ENCODE measurements around the gene TXNDC12.
A peak's percentile ranks its signal among the peaks of the same experiment; 100 is the strongest.
"Not testable (repeated sequence)": the region's sequence is repeated elsewhere in the genome, so short reads cannot be mapped to it uniquely, and the experiment has no call there.

TXNDC12 gene

DNA sequence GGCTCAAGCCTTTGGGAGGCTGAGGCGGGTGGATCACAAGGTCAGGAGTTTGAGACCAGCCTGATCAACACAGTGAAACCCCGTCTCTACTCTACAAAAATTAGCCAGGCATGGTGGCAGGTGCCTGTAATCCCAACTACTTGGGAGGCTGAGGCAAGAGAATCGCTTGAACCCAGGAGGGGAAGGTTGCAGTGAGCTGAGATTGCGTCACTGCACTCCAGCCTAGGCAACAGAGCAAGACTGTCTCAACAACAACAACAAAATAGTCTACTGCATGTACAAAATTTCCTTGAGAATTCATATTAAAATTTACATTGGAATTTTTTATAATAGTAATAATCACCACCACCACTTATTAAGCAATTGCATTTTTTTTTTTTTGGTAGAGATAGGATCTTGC is 5.7 kb downstream of the TXNDC12 start:
- H3K4me1 ChIP-seq (ENCODE audit: control insufficient read depth, insufficient read depth, low read length, unreplicated experiment); H3K36me3 ChIP-seq (ENCODE audit: insufficient read depth, low read length); H2AFZ ChIP-seq (ENCODE audit: low read length, unreplicated experiment); H3K4me3 ChIP-seq (ENCODE audit: low read depth, low read length); H3K27me3 ChIP-seq (ENCODE audit: insufficient read depth, low read length); H3K27ac ChIP-seq (ENCODE audit: low read depth, low read length): not testable (repeated sequence)
- peaks cover 28% of the 10 kb centered on the region for H3K79me2 ChIP-seq (ENCODE audit: control insufficient read depth, insufficient read depth, low read length, unreplicated experiment)

DNA sequence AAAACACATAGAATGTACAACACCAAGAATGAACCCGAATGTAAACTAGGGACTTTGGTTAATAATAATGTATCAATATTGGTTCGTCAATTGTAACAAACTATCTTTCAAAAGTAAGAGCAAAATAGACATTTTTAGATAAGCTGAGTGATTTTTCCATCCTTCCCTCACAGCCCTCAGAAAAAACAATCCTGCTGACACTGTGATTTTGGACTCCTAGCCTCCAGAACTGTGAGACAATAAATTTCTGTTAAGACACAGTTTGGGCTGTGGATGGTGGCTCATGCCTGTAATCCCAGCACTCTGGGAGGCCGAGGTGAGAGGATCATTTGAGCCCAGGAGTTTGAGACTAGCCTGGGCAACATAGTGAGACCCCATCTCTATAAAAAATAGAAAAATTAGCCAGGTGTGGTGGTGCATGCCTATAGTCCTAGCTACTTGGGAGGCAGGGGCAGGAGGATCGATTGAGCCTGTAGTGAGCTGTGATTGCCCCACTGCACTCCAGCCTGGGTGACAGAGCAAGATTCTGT is 9.3 kb downstream of the TXNDC12 start:
- H3K4me1 ChIP-seq (ENCODE audit: control insufficient read depth, insufficient read depth, low read length, unreplicated experiment); H2AFZ ChIP-seq (ENCODE audit: low read length, unreplicated experiment); H3K27ac ChIP-seq (ENCODE audit: low read depth, low read length); H3K4me3 ChIP-seq (ENCODE audit: low read depth, low read length); H3K36me3 ChIP-seq (ENCODE audit: insufficient read depth, low read length); H3K27me3 ChIP-seq (ENCODE audit: insufficient read depth, low read length): not testable (repeated sequence)
- H3K79me2 ChIP-seq (ENCODE audit: control insufficient read depth, insufficient read depth, low read length, unreplicated experiment), result peaks cover 17% of the 10 kb centered on the region

DNA sequence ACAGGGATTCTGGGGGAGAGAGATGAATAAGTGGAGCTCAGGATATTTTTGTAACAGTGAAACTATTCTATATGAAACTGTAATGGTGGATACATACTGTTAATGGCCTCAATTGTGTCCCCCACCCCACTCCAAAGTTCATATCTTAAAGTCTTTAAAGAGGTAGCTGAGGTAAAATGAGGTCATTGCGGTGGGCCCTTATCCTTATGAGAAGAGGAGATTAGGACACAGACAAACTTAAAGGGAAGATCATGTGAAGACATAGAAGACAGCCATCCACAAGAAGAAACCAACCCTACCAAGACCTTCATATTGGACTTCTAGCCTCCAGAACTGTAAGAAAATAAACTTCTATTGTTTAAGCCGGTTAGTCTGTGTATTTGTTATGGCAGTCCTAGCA is 9.8 kb downstream of the TXNDC12 start:
- Histone ChIP-seq H3K27me3 (ENCODE audit: insufficient read depth, low read length) (no peaks in the 10 kb centered on the region), H2AFZ (ENCODE audit: low read length, unreplicated experiment) (no peak overlapping the region), H3K4me1 (ENCODE audit: control insufficient read depth, insufficient read depth, low read length, unreplicated experiment) (no peaks in the 10 kb centered on the region), H3K27ac (ENCODE audit: low read depth, low read length) (no peak overlapping the region), H3K36me3 (ENCODE audit: insufficient read depth, low read length) (no peaks in the 10 kb centered on the region), H3K79me2 (ENCODE audit: control insufficient read depth, insufficient read depth, low read length, unreplicated experiment) (peaks cover 17% of the 10 kb centered on the region), H3K4me3 (ENCODE audit: low read depth, low read length) (no peak overlapping the region)

GRCh38 chr1:52041551-52042185 is 13.3 kb downstream of the TXNDC12 start:
- H2AFZ ChIP-seq (ENCODE audit: low read length, unreplicated experiment), result no peak overlapping the region
- peaks cover 13% of the 10 kb centered on the region for H3K79me2 ChIP-seq (ENCODE audit: control insufficient read depth, insufficient read depth, low read length, unreplicated experiment)
- H3K27ac ChIP-seq (ENCODE audit: low read depth, low read length), result no peak overlapping the region
- H3K4me3 ChIP-seq (ENCODE audit: low read depth, low read length), result no peak overlapping the region
- peaks cover 5% of the 10 kb centered on the region for H3K4me1 ChIP-seq (ENCODE audit: control insufficient read depth, insufficient read depth, low read length, unreplicated experiment)
- H3K36me3 ChIP-seq (ENCODE audit: insufficient read depth, low read length), result no peaks in the 10 kb centered on the region
- no peaks in the 10 kb centered on the region for H3K27me3 ChIP-seq (ENCODE audit: insufficient read depth, low read length)

DNA sequence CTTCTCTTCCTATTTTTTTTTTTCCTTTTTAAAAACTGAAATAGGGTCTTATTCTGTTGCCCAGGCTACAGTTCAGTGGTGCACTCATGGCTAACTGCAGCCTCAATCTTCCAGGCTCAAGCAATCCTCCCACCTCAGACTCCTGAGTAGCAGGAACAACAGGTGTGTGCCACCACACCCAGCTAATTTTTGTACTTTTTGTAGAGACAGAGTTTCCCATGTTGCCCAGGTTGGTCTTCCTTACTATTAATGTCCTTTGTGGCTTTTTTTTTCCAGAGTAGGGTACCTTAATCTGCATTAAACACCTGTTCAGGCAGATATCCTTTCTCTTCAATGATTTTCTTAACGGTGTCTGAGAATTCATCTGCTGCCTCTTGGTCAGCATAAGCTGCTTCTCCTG is 17.1 kb downstream of the TXNDC12 start:
- Histone ChIP-seq H3K27ac (ENCODE audit: low read depth, low read length) (no peak overlapping the region), H3K27me3 (ENCODE audit: insufficient read depth, low read length) (no peaks in the 10 kb centered on the region), H3K36me3 (ENCODE audit: insufficient read depth, low read length) (no peaks in the 10 kb centered on the region), H3K79me2 (ENCODE audit: control insufficient read depth, insufficient read depth, low read length, unreplicated experiment) (peaks cover 3% of the 10 kb centered on the region), H2AFZ (ENCODE audit: low read length, unreplicated experiment) (no peak overlapping the region), H3K4me3 (ENCODE audit: low read depth, low read length) (no peak overlapping the region), H3K4me1 (ENCODE audit: control insufficient read depth, insufficient read depth, low read length, unreplicated experiment) (peaks cover 5% of the 10 kb centered on the region)

DNA sequence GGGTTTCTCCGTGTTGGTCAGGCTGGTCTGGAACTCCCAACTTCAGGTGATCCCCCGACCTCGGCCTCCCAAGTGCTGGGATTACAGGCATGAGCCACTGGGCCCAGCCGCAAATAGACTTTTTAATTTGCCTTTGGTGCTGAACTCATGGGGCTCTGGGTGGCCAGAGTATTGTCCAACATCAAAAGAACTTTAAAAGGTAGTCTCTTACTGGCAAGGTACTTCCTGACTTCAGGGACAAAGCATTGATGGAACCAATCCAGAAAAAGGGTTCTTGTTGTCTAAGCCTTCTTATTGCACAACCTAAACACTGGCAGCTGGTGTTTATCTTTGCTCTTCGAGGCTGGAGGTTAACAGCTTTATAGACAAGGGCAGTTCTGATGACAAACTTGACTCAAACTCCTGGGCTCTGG is 17.6 kb downstream of the TXNDC12 start:
- Histone ChIP-seq H3K79me2 (ENCODE audit: control insufficient read depth, insufficient read depth, low read length, unreplicated experiment) (peaks cover 8% of the 10 kb centered on the region), H3K4me1 (ENCODE audit: control insufficient read depth, insufficient read depth, low read length, unreplicated experiment) (peaks cover 5% of the 10 kb centered on the region), H3K36me3 (ENCODE audit: insufficient read depth, low read length) (no peaks in the 10 kb centered on the region), H2AFZ (ENCODE audit: low read length, unreplicated experiment) (no peak overlapping the region), H3K27me3 (ENCODE audit: insufficient read depth, low read length) (no peaks in the 10 kb centered on the region), H3K4me3 (ENCODE audit: low read depth, low read length) (no peak overlapping the region), H3K27ac (ENCODE audit: low read depth, low read length) (no peak overlapping the region)

- Histone ChIP-seq H3K4me1 (ENCODE audit: control insufficient read depth, insufficient read depth, low read length, unreplicated experiment) (peaks cover 16% of the 10 kb centered on the region), H3K27ac (ENCODE audit: low read depth, low read length) (peak overlapping the region; percentile 85), H3K79me2 (ENCODE audit: control insufficient read depth, insufficient read depth, low read length, unreplicated experiment) (peaks cover 29% of the 10 kb centered on the region), H3K4me3 (ENCODE audit: low read depth, low read length) (peak overlapping the region; percentile 87), H3K27me3 (ENCODE audit: insufficient read depth, low read length) (no peaks in the 10 kb centered on the region), H3K36me3 (ENCODE audit: insufficient read depth, low read length) (0 out of 2 replicates have a peak, but pooled peaks cover 4% of the 10 kb centered on the region), H2AFZ (ENCODE audit: low read length, unreplicated experiment) (peak overlapping the region; percentile 74)
Observed at GRCh38 chr1:52034050-52034384, 21.0 kb downstream of the TXNDC12 start.

DNA sequence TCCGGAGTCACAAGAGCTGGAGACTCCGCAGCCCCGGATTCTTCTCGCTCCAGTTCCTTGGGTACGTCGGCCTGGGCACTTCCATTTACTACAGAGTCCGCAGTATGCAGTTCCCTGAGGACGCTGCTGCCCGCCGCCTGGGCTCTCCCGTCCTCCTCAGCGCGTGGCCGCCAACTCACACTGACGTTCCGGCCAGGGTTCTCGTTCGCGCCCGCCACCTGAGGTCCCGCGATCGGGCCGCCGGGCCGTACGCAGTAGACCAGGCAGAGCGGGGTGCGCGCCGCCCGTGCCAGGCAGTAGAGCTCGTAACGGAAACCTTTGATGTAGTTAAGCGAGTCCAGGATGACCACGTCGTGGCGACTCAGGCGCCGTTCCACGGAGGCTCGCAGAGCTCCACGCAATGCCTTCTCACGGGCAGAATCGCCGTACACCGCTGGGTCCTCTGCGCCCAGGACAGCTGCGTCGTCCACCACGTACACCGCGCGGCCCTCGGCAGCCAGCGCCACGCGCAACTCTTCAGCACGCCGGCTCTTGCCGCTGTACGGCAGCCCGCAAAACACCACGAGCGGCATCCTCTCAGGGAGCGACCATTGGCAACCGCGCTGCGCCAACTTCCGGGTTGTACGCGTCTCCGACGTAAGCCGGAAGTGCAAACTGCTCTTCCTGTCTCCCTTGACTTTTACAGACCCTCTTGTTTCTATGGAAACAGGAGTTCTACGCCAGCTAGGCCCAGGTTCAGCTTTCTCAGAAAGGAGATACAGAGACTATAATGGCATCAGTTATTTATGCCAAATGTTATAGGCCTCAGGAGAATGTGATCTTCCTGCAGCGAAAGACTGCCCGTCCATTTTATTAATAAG is 21.6 kb downstream of the TXNDC12 start, which contains the start of gene KTI12:
TSS of gene KTI12 (minus strand) at position 621 of the 860 bp plus-strand sequence. CDS start at position 572, 49 bp downstream.
- peak within 1 kb of the TSS; percentile 85 for H3K27ac ChIP-seq (ENCODE audit: low read depth, low read length)
- peaks cover 29% of the 10 kb centered on the region for H3K79me2 ChIP-seq (ENCODE audit: control insufficient read depth, insufficient read depth, low read length, unreplicated experiment)
- H3K4me3 ChIP-seq (ENCODE audit: low read depth, low read length), result peak within 1 kb of the TSS; percentile 87
- no peaks in the 10 kb centered on the region for H3K27me3 ChIP-seq (ENCODE audit: insufficient read depth, low read length)
- H2AFZ ChIP-seq (ENCODE audit: low read length, unreplicated experiment), result peak within 1 kb of the TSS; percentile 74
- 0 out of 2 replicates have a peak, but pooled peaks cover 4% of the 10 kb centered on the region for H3K36me3 ChIP-seq (ENCODE audit: insufficient read depth, low read length)
- H3K4me1 ChIP-seq (ENCODE audit: control insufficient read depth, insufficient read depth, low read length, unreplicated experiment), result peaks cover 16% of the 10 kb centered on the region

DNA sequence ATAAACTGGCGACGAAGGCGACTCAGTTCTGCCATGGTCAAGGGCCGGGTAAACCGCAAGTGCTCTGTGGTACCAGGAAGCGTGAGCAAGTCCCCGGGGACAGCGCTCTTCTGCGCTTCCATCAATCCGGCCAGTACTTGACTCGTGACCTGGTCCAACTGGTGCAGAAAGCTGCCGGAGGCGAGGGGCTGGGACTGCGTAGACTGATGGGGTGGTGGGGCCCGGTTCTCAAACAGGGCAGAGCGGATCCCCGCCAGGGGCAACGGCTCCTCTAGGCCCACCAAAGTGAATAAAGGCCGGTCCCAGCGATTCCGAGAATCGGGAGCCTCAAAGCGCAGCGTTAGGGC is 22.2 kb downstream of the TXNDC12 start:
- Histone ChIP-seq H3K27me3 (ENCODE audit: insufficient read depth, low read length) (no peaks in the 10 kb centered on the region), H3K79me2 (ENCODE audit: control insufficient read depth, insufficient read depth, low read length, unreplicated experiment) (peaks cover 29% of the 10 kb centered on the region), H3K4me1 (ENCODE audit: control insufficient read depth, insufficient read depth, low read length, unreplicated experiment) (peaks cover 13% of the 10 kb centered on the region), H2AFZ (ENCODE audit: low read length, unreplicated experiment) (peak overlapping the region; percentile 13), H3K4me3 (ENCODE audit: low read depth, low read length) (peak overlapping the region; percentile 87), H3K36me3 (ENCODE audit: insufficient read depth, low read length) (0 out of 2 replicates have a peak, but pooled peaks cover 4% of the 10 kb centered on the region), H3K27ac (ENCODE audit: low read depth, low read length) (peak overlapping the region; percentile 85)

DNA sequence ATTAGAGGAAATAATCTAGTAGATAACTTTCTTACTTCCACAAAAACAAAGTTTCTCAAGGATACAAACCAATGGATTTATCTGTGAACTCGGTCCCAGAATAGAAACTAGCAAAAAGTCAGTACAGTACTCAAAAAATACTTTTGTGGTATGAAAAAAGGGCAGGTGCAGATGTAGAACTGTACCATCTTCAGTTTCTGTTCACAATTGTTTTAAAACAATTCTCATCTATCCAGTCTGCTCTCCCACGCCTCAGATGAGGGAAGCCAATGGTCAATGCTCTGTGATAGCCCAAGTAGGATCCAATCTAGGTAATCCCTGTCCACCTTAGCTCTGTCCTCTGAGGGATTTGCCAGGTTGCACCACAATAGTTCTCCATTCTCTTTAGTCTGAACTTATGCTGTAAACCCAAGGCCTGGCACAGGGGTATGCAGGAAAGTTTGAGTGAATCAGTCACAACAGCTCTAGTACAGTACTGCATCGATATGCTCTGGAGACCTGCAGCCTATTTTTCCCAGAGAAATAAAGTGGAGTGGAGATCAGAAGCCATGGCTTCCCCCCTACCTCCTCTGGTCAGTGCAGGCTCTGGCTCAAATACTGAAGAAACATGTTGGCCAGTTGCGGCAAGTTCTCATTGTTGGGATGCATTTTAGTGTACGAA is 22.7 kb downstream of the TXNDC12 start:
- no peak overlapping the region for H2AFZ ChIP-seq (ENCODE audit: low read length, unreplicated experiment)
- no peaks in the 10 kb centered on the region for H3K27me3 ChIP-seq (ENCODE audit: insufficient read depth, low read length)
- H3K36me3 ChIP-seq (ENCODE audit: insufficient read depth, low read length), result 0 out of 2 replicates have a peak, but pooled peaks cover 4% of the 10 kb centered on the region
- peak overlapping the region; percentile 87 for H3K4me3 ChIP-seq (ENCODE audit: low read depth, low read length)
- H3K4me1 ChIP-seq (ENCODE audit: control insufficient read depth, insufficient read depth, low read length, unreplicated experiment), result peaks cover 12% of the 10 kb centered on the region
- H3K79me2 ChIP-seq (ENCODE audit: control insufficient read depth, insufficient read depth, low read length, unreplicated experiment), result peaks cover 29% of the 10 kb centered on the region
- peak overlapping the region; percentile 85 for H3K27ac ChIP-seq (ENCODE audit: low read depth, low read length)

All from ACC112 (cell line).